HG02885 (cell line): ENCODE data around the gene LRRC1.

Experiments used
- ATAC-seq: cut with Tn5 transposase; IDR thresholded peaks from one replicate; pipeline ENCODE4 v1.9.1; 2021; ENCODE audit warnings: mild to moderate bottlenecking; ENCODE audit not compliant: unreplicated experiment, poor library complexity

Gene LRRC1

DNA sequence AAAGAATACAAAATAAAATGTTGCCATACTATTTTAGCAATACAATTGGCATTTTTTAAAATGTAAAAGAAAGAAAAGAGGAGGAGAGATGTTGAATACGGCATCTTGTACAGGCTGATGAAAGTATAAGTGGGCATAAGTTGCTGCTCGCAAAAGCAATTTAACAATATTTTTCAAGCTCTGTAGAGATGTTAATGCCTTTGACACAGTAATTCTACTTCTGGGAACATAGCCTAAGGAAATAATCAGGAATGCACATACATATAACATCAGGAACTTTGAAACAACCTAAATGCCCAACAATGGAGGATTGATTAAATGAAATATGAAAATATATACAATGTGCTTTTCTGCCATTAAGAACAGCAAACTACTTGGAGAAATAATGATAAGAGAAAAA lies 80.2 kb downstream of the LRRC1 start:
- no peak for ATAC-seq

GRCh38 chr6:53877151-53877550 lies 82.3 kb downstream of the LRRC1 start:
- ATAC-seq, result no peak

GRCh38 chr6:53878808-53879207 lies 84.0 kb downstream of the LRRC1 start:
- no peak for ATAC-seq

DNA sequence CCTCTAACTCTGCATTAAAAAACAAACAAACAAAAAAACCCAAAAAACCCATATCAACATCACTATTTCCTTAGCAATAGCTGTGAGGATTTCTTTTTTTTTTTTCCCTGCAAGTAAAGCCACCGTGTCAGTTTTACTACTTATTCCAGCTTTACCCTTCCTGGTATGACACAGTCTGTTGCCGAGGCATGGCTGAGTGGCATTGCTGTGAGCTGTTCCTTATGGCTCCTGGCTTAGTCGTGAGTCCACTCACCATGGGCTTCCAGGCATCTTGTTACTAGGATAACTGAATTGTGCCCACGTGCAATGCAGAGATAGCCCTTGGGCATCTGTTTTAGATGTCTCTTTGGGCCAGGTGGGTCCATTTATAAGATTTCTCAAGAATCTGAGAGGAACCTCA lies 84.8 kb downstream of the LRRC1 start:
- ATAC-seq, result no peak

- no peak for ATAC-seq
Observed at GRCh38 chr6:53887316-53887715, 92.5 kb downstream of the LRRC1 start.

- no peak for ATAC-seq
Observed at GRCh38 chr6:53888931-53889330, 94.1 kb downstream of the LRRC1 start.

- ATAC-seq, result no peak
Observed at GRCh38 chr6:53889365-53889764, 94.6 kb downstream of the LRRC1 start.

- no peak for ATAC-seq
Observed at GRCh38 chr6:53892707-53893106, 97.9 kb downstream of the LRRC1 start.

DNA sequence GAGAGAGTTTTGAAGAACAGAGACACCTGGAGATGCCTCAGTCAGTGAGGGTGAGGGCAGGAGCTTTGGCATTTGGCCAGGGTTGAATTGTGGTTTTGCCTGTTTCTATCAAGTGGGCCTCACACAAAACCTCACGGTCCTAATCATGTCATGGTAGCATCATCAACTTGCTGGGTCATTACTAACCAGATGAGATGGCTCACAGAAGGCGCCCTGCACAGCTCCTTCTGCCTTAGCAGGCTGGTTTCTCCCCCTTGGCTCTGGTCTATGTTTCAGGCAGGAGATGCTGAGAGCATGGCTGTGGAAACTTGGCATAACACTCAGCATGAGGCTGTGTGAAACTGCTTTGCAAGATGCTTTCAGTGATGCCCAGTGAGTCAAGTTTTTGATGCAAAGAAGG lies 99.3 kb downstream of the LRRC1 start:
- ATAC-seq, result peak; percentile 53

- ATAC-seq, result no peak
Observed at GRCh38 chr6:53896196-53896595, 101.4 kb downstream of the LRRC1 start.

GRCh38 chr6:53898026-53898795 lies 103.4 kb downstream of the LRRC1 start:
- no peak for ATAC-seq

GRCh38 chr6:53899512-53899911 lies 104.7 kb downstream of the LRRC1 start:
- no peak for ATAC-seq

DNA sequence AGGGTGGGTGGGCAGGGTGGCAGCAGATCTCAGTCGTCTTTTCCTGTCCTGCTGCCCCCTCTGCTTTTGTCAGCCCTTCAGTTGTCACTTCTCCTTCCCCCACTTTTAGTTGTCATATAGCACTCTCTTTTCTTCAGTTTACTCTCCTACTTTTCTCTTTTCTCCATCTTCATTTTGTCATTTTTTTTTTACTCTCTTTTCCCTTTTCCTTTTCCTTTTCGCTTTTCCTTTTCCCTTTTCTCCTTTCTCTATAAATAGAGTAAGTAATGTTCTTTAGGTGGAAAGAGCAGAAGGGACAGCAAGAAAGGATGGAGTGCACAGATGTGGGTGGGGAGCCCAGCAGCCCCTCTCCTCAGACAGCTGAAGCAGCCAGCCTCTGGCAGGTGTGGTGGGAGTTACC lies 108.6 kb downstream of the LRRC1 start:
- no peak for ATAC-seq

- ATAC-seq, result no peak
Observed at GRCh38 chr6:53906103-53906502, 111.3 kb downstream of the LRRC1 start.

GRCh38 chr6:53906842-53907241 lies 112.0 kb downstream of the LRRC1 start:
- ATAC-seq, result no peak

GRCh38 chr6:53910834-53911233 lies 116.0 kb downstream of the LRRC1 start:
- ATAC-seq, result no peak

- no peak for ATAC-seq
Observed at GRCh38 chr6:53912661-53913060, 117.9 kb downstream of the LRRC1 start.

GRCh38 chr6:53913286-53913685 lies 118.5 kb downstream of the LRRC1 start:
- no peak for ATAC-seq

DNA sequence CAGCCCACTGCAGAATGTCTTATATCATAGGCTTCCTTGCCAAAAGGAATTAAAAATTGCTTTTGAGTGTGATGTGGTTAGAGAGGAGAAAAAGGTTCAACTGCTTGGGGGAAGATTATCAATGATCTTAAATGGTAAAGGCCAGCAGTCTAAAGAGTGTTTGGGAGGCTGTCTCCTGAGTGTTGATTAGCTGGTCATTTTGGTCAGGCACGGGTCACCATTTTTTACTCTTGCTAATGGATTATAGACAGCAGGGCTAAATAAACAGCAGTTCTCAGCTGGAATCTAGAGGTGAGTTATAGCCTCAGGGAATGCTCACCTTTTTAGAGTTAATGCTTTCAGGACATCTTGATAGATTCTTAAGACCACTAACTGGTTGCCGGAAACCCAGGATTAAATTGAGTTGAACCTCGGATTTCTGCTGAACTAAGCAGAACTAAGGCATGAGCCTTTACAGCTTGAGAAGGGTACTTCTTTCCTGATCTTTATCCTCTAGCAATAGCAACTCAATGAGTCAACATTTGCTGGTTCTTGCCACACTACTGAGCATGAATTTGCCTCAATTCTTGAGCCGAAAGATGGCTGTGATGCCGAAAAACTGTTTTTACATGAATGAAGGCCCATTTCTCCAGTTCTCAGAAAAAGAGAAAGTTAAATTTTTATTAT lies 120.4 kb downstream of the LRRC1 start:
- no peak for ATAC-seq

- peak; percentile 9 for ATAC-seq
Observed at GRCh38 chr6:53916804-53917463, 122.1 kb downstream of the LRRC1 start.

- peak; percentile 34 for ATAC-seq
Observed at GRCh38 chr6:53917464-53917842, 122.6 kb downstream of the LRRC1 start.
